H1 (cell line): ENCODE results near the gene YWHAG. TPM values are rescaled to one million over a fixed set of nuclear protein-coding genes. Genes with fewer than 3 reads are reported as not detected.

ENCODE experiments used
- CTCF ChIA-PET: fragments of 300-600 bp; sonication (Branson Sonifier 250); formaldehyde crosslinking; loops from one replicate; lab custom pipeline; 2021; ENCODE audit not compliant: partially characterized antibody; lab: Charles Lee
- POLR2A ChIA-PET: fragments of 300-600 bp; sonication (Branson Sonifier 250); formaldehyde crosslinking; loops from one replicate; lab custom pipeline; 2021; ENCODE audit warnings: inconsistent platforms; ENCODE audit not compliant: partially characterized antibody; lab: Charles Lee
- DNase-seq, 2 experiments: peaks; one replicate each; pipeline versions ENCODE4 v3.0.0 to v3.0.0-alpha.2; 2010 to 2022; ENCODE audit warnings: low spot score in 2 of 2, low read depth in 1 of 2, mixed read lengths in 1 of 2
- FAIRE-seq: peaks from 2 replicates; lab custom pipeline; 2011; peaks lifted over from hg19 to GRCh38; lab: Jason Lieb, UNC
- H2AFZ ChIP-seq: 2 replicates; pipeline ENCODE4 v1.8.1; 2012; ENCODE audit warnings: low read length, inconsistent platforms
- H2AK5ac ChIP-seq: 2 replicates; pipeline ENCODE4 v1.6.1; 2013; ENCODE audit warnings: low read depth, low read length
- H2BK120ac ChIP-seq: replicated peaks from 2 replicates; pipeline ENCODE3; 2013; ENCODE audit warnings: low read depth, low read length, inconsistent platforms
- H2BK12ac ChIP-seq: 2 replicates; pipeline ENCODE4 v1.6.1; 2013; ENCODE audit warnings: low read depth, low read length
- H2BK15ac ChIP-seq: 2 replicates; pipeline ENCODE4 v1.6.1; 2013; ENCODE audit warnings: low read length
- H2BK20ac ChIP-seq: 2 replicates; pipeline ENCODE4 v1.6.1; 2013; ENCODE audit warnings: low read length
- H2BK5ac ChIP-seq: 2 replicates; pipeline ENCODE4 v1.6.1; 2013; ENCODE audit warnings: low read depth, low read length
- H3K14ac ChIP-seq: 2 replicates; pipeline ENCODE4 v1.6.1; 2013; ENCODE audit warnings: inconsistent platforms; ENCODE audit not compliant: insufficient read length
- H3K18ac ChIP-seq: 2 replicates; pipeline ENCODE4 v1.6.1; 2013; ENCODE audit warnings: low read length; ENCODE audit errors: extremely low read depth
- H3K23ac ChIP-seq: 2 replicates; pipeline ENCODE4 v1.6.1; 2013; ENCODE audit warnings: inconsistent platforms; ENCODE audit not compliant: insufficient read length
- H3K23me2 ChIP-seq: 2 replicates; pipeline ENCODE4 v1.6.1; 2013; ENCODE audit warnings: low read depth, low read length
- H3K27ac ChIP-seq: 2 replicates; pipeline ENCODE4 v1.6.1; 2011; ENCODE audit warnings: low read depth, low read length, inconsistent platforms
- H3K27me3 ChIP-seq, 4 experiments: replicated peaks in 1 of 4; 1 replicate in 1 of 4; 2 replicates in 3 of 4; pipeline versions ENCODE4 v1.6.1 to v1.8.1; 2011 to 2013; ENCODE audit warnings: low read length in 3 of 4, mild to moderate bottlenecking in 3 of 4, inconsistent platforms in 2 of 4, mixed read lengths in 2 of 4, moderate library complexity in 1 of 4; ENCODE audit not compliant: control insufficient read depth in 3 of 4, insufficient read depth in 3 of 4; ENCODE audit errors: extremely low read depth in 1 of 4
- H3K36me3 ChIP-seq, 4 experiments: 2 replicates each; pipeline versions ENCODE4 v1.6.1 to v1.8.1; 2011 to 2013; ENCODE audit warnings: mild to moderate bottlenecking in 4 of 4, low read length in 3 of 4, moderate library complexity in 2 of 4, control low read depth in 1 of 4, inconsistent platforms in 1 of 4; ENCODE audit not compliant: insufficient read depth in 4 of 4, control insufficient read depth in 2 of 4
- H3K4ac ChIP-seq: replicated peaks from 2 replicates; pipeline ENCODE3; 2013; ENCODE audit warnings: low read length, low read depth, mixed read lengths, inconsistent platforms; ENCODE audit not compliant: insufficient read length
- H3K4me1 ChIP-seq, 4 experiments: replicated peaks in 1 of 4; 1 replicate in 1 of 4; 2 replicates in 3 of 4; pipeline versions ENCODE4 v1.6.1 to v1.8.1; 2011 to 2013; ENCODE audit warnings: low read length in 3 of 4, inconsistent platforms in 2 of 4, mixed read lengths in 1 of 4; ENCODE audit not compliant: insufficient read depth in 4 of 4, control insufficient read depth in 3 of 4
- H3K4me2 ChIP-seq, 2 experiments: 2 replicates each; pipeline versions ENCODE4 v1.6.1 to v1.8.1; 2011 to 2013; ENCODE audit warnings: low read depth in 2 of 2, low read length in 2 of 2, control low read depth in 1 of 2, inconsistent platforms in 1 of 2, mild to moderate bottlenecking in 1 of 2; ENCODE audit not compliant: insufficient read depth in 1 of 2
- H3K4me3 ChIP-seq, 4 experiments: fragments of 200-600, 300-600 bp in 1 of 4; sonication (generic), shearing (Covaris generic), sonication (Bioruptor Twin) in 1 of 4; 2 replicates each; pipeline versions ENCODE4 v1.5.1 to v1.8.1; 2011 to 2016; ENCODE audit warnings: low read length in 4 of 4, low read depth in 3 of 4, control low read depth in 2 of 4, inconsistent platforms in 2 of 4, mild to moderate bottlenecking in 2 of 4, mixed read lengths in 1 of 4, moderate library complexity in 1 of 4; ENCODE audit not compliant: insufficient read depth in 2 of 4; ENCODE audit errors: extremely low read depth in 1 of 4
- H3K56ac ChIP-seq: replicated peaks from 2 replicates; pipeline ENCODE3; 2013; ENCODE audit warnings: low read depth, mild to moderate bottlenecking, mixed read lengths, low read length, inconsistent platforms; ENCODE audit not compliant: insufficient read length
- H3K79me1 ChIP-seq: 2 replicates; pipeline ENCODE4 v1.6.1; 2013; ENCODE audit warnings: low read depth, low read length, control low read depth
- H3K79me2 ChIP-seq, 2 experiments: 2 replicates each; pipeline versions ENCODE4 v1.6.1 to v1.8.1; 2012 to 2013; ENCODE audit warnings: low read length in 2 of 2, mild to moderate bottlenecking in 2 of 2, inconsistent platforms in 1 of 2; ENCODE audit not compliant: insufficient read depth in 2 of 2, control insufficient read depth in 1 of 2
- H3K9ac ChIP-seq, 4 experiments: replicated peaks in 1 of 4; 1 replicate in 1 of 4; 2 replicates in 3 of 4; pipeline versions ENCODE4 v1.6.1 to v1.8.1; 2011 to 2013; ENCODE audit warnings: low read depth in 3 of 4, low read length in 3 of 4, control low read depth in 2 of 4, mild to moderate bottlenecking in 2 of 4, moderate library complexity in 2 of 4, inconsistent platforms in 1 of 4; ENCODE audit errors: extremely low read depth in 1 of 4
- H3K9me3 ChIP-seq, 2 experiments: 2 replicates each; pipeline versions ENCODE4 v1.6.1 to v1.8.1; 2012 to 2013; ENCODE audit warnings: mild to moderate bottlenecking in 2 of 2, moderate library complexity in 2 of 2, control low read depth in 1 of 2, inconsistent platforms in 1 of 2, low read depth in 1 of 2, low read length in 1 of 2, mixed read lengths in 1 of 2; ENCODE audit not compliant: insufficient read depth in 2 of 2
- H4K20me1 ChIP-seq, 2 experiments: replicated peaks in 1 of 2; 2 replicates each; pipeline versions ENCODE3 to v1.8.1; 2011 to 2013; ENCODE audit warnings: inconsistent platforms in 2 of 2, low read length in 2 of 2, mild to moderate bottlenecking in 1 of 2; ENCODE audit not compliant: insufficient read depth in 2 of 2, control insufficient read depth in 1 of 2
- H4K5ac ChIP-seq: 2 replicates; pipeline ENCODE4 v1.6.1; 2013; ENCODE audit warnings: low read length, low read depth, mixed read lengths, inconsistent platforms; ENCODE audit not compliant: insufficient read length
- H4K8ac ChIP-seq: 2 replicates; pipeline ENCODE4 v1.8.0; 2013; ENCODE audit warnings: mild to moderate bottlenecking, moderate library complexity, low read length, inconsistent platforms; ENCODE audit not compliant: insufficient read depth; ENCODE audit errors: extremely low read depth
- H4K91ac ChIP-seq: replicated peaks from 2 replicates; pipeline ENCODE3; 2013; ENCODE audit warnings: low read length, mixed read lengths, inconsistent platforms; ENCODE audit not compliant: insufficient read length
- ATF2 ChIP-seq: IDR thresholded peaks from 2 replicates; pipeline ENCODE4 v1.6.1; 2012; ENCODE audit warnings: low read length, inconsistent platforms
- CHD1 ChIP-seq: IDR thresholded peaks from 2 replicates; pipeline ENCODE4 v1.6.1; 2012; ENCODE audit warnings: low read depth, low read length, improper control_type of control experiment
- EP300 ChIP-seq, 2 experiments: IDR thresholded peaks; 1 replicate in 1 of 2; 2 replicates in 1 of 2; pipeline ENCODE4 v1.6.1; 2011 to 2012; ENCODE audit warnings: low read depth in 2 of 2, low read length in 2 of 2, mild to moderate bottlenecking in 2 of 2, borderline replicate concordance in 1 of 2, inconsistent platforms in 1 of 2, moderate library complexity in 1 of 2
- KDM1A ChIP-seq: fragments of 200-600, 300-600 bp; sonication (generic); IDR thresholded peaks from 2 replicates; pipeline ENCODE4 v1.7.1; 2016; ENCODE audit warnings: mild to moderate bottlenecking, low read length, borderline replicate concordance
- RXRA ChIP-seq: IDR thresholded peaks from 2 replicates; pipeline ENCODE4 v1.6.1; 2011; ENCODE audit warnings: low read depth, mild to moderate bottlenecking, low read length, moderate library complexity; ENCODE audit not compliant: insufficient read depth
- SAP30 ChIP-seq: fragments of 300-600 bp; sonication (generic); IDR thresholded peaks from 2 replicates; pipeline ENCODE4 v1.7.1; 2012; ENCODE audit warnings: low read length, moderate library complexity, mild to moderate bottlenecking, inconsistent platforms; ENCODE audit not compliant: insufficient read depth, insufficient replicate concordance
- SIN3A ChIP-seq, 2 experiments: IDR thresholded peaks in 1 of 2; conservative IDR thresholded peaks in 1 of 2; 2 replicates each; pipeline ENCODE4 v1.6.1; 2011 to 2012; ENCODE audit warnings: low read length in 2 of 2, improper control_type of control experiment in 1 of 2, low read depth in 1 of 2, mild to moderate bottlenecking in 1 of 2
- SP1 ChIP-seq: IDR thresholded peaks from 2 replicates; pipeline ENCODE4 v1.6.1; 2011; ENCODE audit warnings: low read depth, low read length
- SRF ChIP-seq: IDR thresholded peaks from 2 replicates; pipeline ENCODE4 v1.6.1; 2011; ENCODE audit warnings: mild to moderate bottlenecking, low read depth, low read length, moderate library complexity
- SUZ12 ChIP-seq: fragments of 200-600 bp; sonication (generic); IDR thresholded peaks from 2 replicates; pipeline ENCODE4 v1.6.1; 2012; ENCODE audit warnings: mild to moderate bottlenecking, inconsistent platforms, low read length, moderate library complexity, mixed read lengths
- TCF12 ChIP-seq: IDR thresholded peaks from 2 replicates; pipeline ENCODE4 v1.6.1; 2011; ENCODE audit warnings: low read depth, mild to moderate bottlenecking, low read length
- YY1 ChIP-seq: IDR thresholded peaks from 2 replicates; pipeline ENCODE4 v1.6.1; 2011; ENCODE audit warnings: low read depth, mild to moderate bottlenecking, low read length
- WGBS, 2 experiments: shearing (Covaris generic) in 1 of 2; methylation state at CpG; one replicate each; pipeline versions ENCODE4 v1.1.6 to v1.1.7; 2013 to 2015; ENCODE audit warnings: low lambda C conversion rate in 2 of 2, mixed read lengths in 2 of 2, inconsistent platforms in 1 of 2, low coverage in 1 of 2, missing lambda C conversion rate in 1 of 2; ENCODE audit not compliant: insufficient replicate concordance in 2 of 2, insufficient coverage in 1 of 2, insufficient read length in 1 of 2; ENCODE audit errors: extremely low coverage in 1 of 2, missing lambda C conversion rate in 1 of 2; 5-methylcytosine and 5-hydroxymethylcytosine counted together
- polyA plus RNA-seq, 7 experiments: library from polyadenylated mRNA; depleted of rRNA in 3 of 7; stranded (reverse) in 5 of 7; unstranded in 2 of 7; fragments of >200 nt in 5 of 7; fragments of 200-250 nt in 2 of 7; gene quantifications; 1 replicate in 5 of 7; 2 replicates in 1 of 7; 4 replicates in 1 of 7; pipeline versions ENCODE4 v1.2.1 to v1.2.3, GENCODE V29; 2011 to 2013; ENCODE audit warnings: missing spikeins in 2 of 7, mixed read lengths in 2 of 7
- total RNA-seq: library from RNA; stranded (reverse); fragmentation: NEBNext Ultra II Directional; extraction: Animal tissue kit (Norgen Biotek cat#: 25700); gene quantifications from 2 replicates; pipeline ENCODE4 v1.2.1, GENCODE V29; 2021

The YWHAG gene
- total and polyA plus RNA-seq, 2 of the 8 experiments (the other 6 are each of a cell fraction or from before 2014, with no cell fraction given): 57.2 to 241 TPM

GRCh38 chr7:76368190-76368589 lies 9.4 kb upstream of the YWHAG start:
- WGBS, 2 experiments: 91% methylated on average over 8 of the region's 8 CpGs; no CpG with 5 or more reads in 1 of the 2 experiments
- no peak overlapping the region for H2AK5ac ChIP-seq
- H4K5ac ChIP-seq: no peak overlapping the region
- H3K4me3 ChIP-seq: no peak overlapping the region
- no peak overlapping the region for H2BK5ac ChIP-seq
- no peak overlapping the region for H3K9ac ChIP-seq
- H3K23me2 ChIP-seq: no peaks in the 10 kb centered on the region
- no peaks in the 10 kb centered on the region for H3K79me1 ChIP-seq
- H3K36me3 ChIP-seq: no peaks in the 10 kb centered on the region
- peaks cover 5 to 9% (median 8%) of the 10 kb centered on the region in 4 experiments; a peak in 5 of 7 replicates for H3K4me1 ChIP-seq
- H3K4me2 ChIP-seq: no peak overlapping the region
- ChIA-PET POLR2A (interaction anchor here (1.2 to 5.6 kb wide), 3 partner anchors 9 to 26 kb away, joined by 3 to 32 read pairs (median 7); partner anchors contain the start of gene YWHAG), CTCF (interaction anchor here (0.9 to 1.2 kb wide), 2 partner anchors 8 to 54 kb away, joined by 3 read pairs; no protein-coding TSS in a partner anchor)
- no peak overlapping the region for H2BK15ac ChIP-seq
- no peak overlapping the region for H3K18ac ChIP-seq
- no peak for DNase-seq
- H3K14ac ChIP-seq: no peak overlapping the region
- no peak overlapping the region for H2AFZ ChIP-seq
- H3K79me2 ChIP-seq: no peaks in the 10 kb centered on the region
- H2BK120ac ChIP-seq: no peak overlapping the region
- no peak overlapping the region for H3K23ac ChIP-seq
- no peak overlapping the region for H2BK20ac ChIP-seq
- no peak for TF ChIP-seq SIN3A (conservative IDR thresholded peaks at IDR 0.05 in 1 of 2, IDR thresholded peaks at IDR 0.05 in 1 of 2; ENCODE audit: low read depth in 1 of 2, low read length in 2 of 2)
- TF ChIP-seq SRF: no peak
- TF ChIP-seq SP1: no peak
- TF ChIP-seq EP300 (IDR thresholded peaks at IDR 0.05; ENCODE audit: borderline replicate concordance in 1 of 2, low read depth in 2 of 2, low read length in 2 of 2): no peak
- TF ChIP-seq SUZ12: no peak
- TF ChIP-seq CHD1: no peak
- TF ChIP-seq SAP30: no peak
- TF ChIP-seq TCF12: no peak
- TF ChIP-seq KDM1A: no peak
- no peak for TF ChIP-seq ATF2
- no peak for TF ChIP-seq RXRA
- TF ChIP-seq YY1: no peak
- no peak overlapping the region for H4K91ac ChIP-seq
- FAIRE-seq: no peak
- no peak overlapping the region for H4K8ac ChIP-seq
- no peaks in the 10 kb centered on the region for H3K27me3 ChIP-seq
- no peak overlapping the region for H3K56ac ChIP-seq
- no peaks in the 10 kb centered on the region for H4K20me1 ChIP-seq
- no peak overlapping the region for H2BK12ac ChIP-seq
- no peak overlapping the region for H3K27ac ChIP-seq
- H3K4ac ChIP-seq: no peak overlapping the region
- H3K9me3 ChIP-seq: no peaks in the 10 kb centered on the region
